Liver (tissue), 9 donors: ENCODE data around the gene TOP2A. TPM values are rescaled to one million over a fixed set of nuclear protein-coding genes. Genes with fewer than 3 reads are reported as not detected.

Experiments used
- DNase-seq: peaks from one replicate; pipeline ENCODE4 v3.0.0-alpha.2; 2017; ENCODE audit warnings: low spot score
- H3K27ac ChIP-seq, 2 donors: one replicate each; pipeline ENCODE4 v1.7.0; 2013; ENCODE audit warnings: inconsistent platforms in 2 of 2, low read length in 2 of 2, control low read depth in 1 of 2, low read depth in 1 of 2, mild to moderate bottlenecking in 1 of 2
- H3K27me3 ChIP-seq, 4 donors: one replicate each; pipeline versions ENCODE4 v1.6.1 to v1.7.0; 2013; ENCODE audit warnings: low read length in 3 of 4, inconsistent platforms in 1 of 4, mild to moderate bottlenecking in 1 of 4, moderate library complexity in 1 of 4; ENCODE audit not compliant: control insufficient read depth in 4 of 4, insufficient read depth in 4 of 4
- H3K36me3 ChIP-seq, 4 donors: one replicate each; pipeline versions ENCODE4 v1.6.1 to v1.7.0; 2013; ENCODE audit warnings: low read length in 3 of 4, mild to moderate bottlenecking in 3 of 4, low read depth in 1 of 4, moderate library complexity in 1 of 4; ENCODE audit not compliant: control insufficient read depth in 4 of 4, insufficient read depth in 3 of 4
- H3K4me1 ChIP-seq, 4 donors: one replicate each; pipeline versions ENCODE4 v1.6.1 to v1.7.0; 2013; ENCODE audit warnings: low read length in 3 of 4, mild to moderate bottlenecking in 3 of 4, moderate library complexity in 1 of 4; ENCODE audit not compliant: control insufficient read depth in 4 of 4, insufficient read depth in 4 of 4
- H3K4me3 ChIP-seq, 3 donors: one replicate each; pipeline versions ENCODE4 v1.6.1 to v1.7.0; 2013; ENCODE audit warnings: low read length in 3 of 3, control low read depth in 1 of 3, low read depth in 1 of 3, mild to moderate bottlenecking in 1 of 3
- H3K9ac ChIP-seq, 2 donors: one replicate each; pipeline ENCODE4 v1.7.0; 2013; ENCODE audit warnings: low read length in 2 of 2, mild to moderate bottlenecking in 2 of 2, moderate library complexity in 2 of 2, control low read depth in 1 of 2, low read depth in 1 of 2
- H3K9me3 ChIP-seq, 4 donors: one replicate each; pipeline versions ENCODE4 v1.6.1 to v1.7.0; 2013; ENCODE audit warnings: low read length in 3 of 4; ENCODE audit not compliant: control insufficient read depth in 4 of 4
- ATF3 ChIP-seq: IDR thresholded peaks from 2 replicates; pipeline ENCODE4 v1.6.1; 2016; ENCODE audit warnings: antibody characterized with exemption
- CTCF ChIP-seq: fragments of 150-350 bp; IDR thresholded peaks from 2 replicates; pipeline ENCODE4 v1.5.1; 2017; ENCODE audit warnings: improper control_type of control experiment, low read depth, low read length; ENCODE audit not compliant: missing input control
- EGR1 ChIP-seq, 2 donors: IDR thresholded peaks; 2 replicates each; pipeline ENCODE4 v1.6.1; 2016 to 2018; ENCODE audit warnings: antibody characterized with exemption in 2 of 2, low read depth in 2 of 2
- FOXA1 ChIP-seq: IDR thresholded peaks from 2 replicates; pipeline ENCODE4 v1.6.1; 2016; ENCODE audit warnings: antibody characterized with exemption
- GABPA ChIP-seq, 2 donors: IDR thresholded peaks in 1 of 2; conservative IDR thresholded peaks in 1 of 2; 2 replicates each; pipeline ENCODE4 v1.6.1; 2016; ENCODE audit warnings: antibody characterized with exemption in 2 of 2, mild to moderate bottlenecking in 1 of 2, moderate library complexity in 1 of 2
- HNF4A ChIP-seq, 2 donors: conservative IDR thresholded peaks; 2 replicates each; pipeline ENCODE4 v1.6.1; 2016; ENCODE audit warnings: antibody characterized with exemption in 2 of 2, mild to moderate bottlenecking in 2 of 2
- HNF4G ChIP-seq: IDR thresholded peaks from 2 replicates; pipeline ENCODE4 v1.6.1; 2016; ENCODE audit warnings: antibody characterized with exemption
- JUND ChIP-seq, 2 donors: IDR thresholded peaks; 2 replicates each; pipeline ENCODE4 v1.6.1; 2016; ENCODE audit warnings: antibody characterized with exemption in 2 of 2
- MAX ChIP-seq: IDR thresholded peaks from 2 replicates; pipeline ENCODE4 v1.6.1; 2016; ENCODE audit warnings: antibody characterized with exemption
- NR2F2 ChIP-seq: IDR thresholded peaks from 2 replicates; pipeline ENCODE4 v1.6.1; 2016; ENCODE audit warnings: antibody characterized with exemption
- RAD21 ChIP-seq, 2 donors: IDR thresholded peaks; 2 replicates each; pipeline ENCODE4 v1.6.1; 2016; ENCODE audit warnings: antibody characterized with exemption in 2 of 2, mild to moderate bottlenecking in 2 of 2
- REST ChIP-seq: IDR thresholded peaks from 2 replicates; pipeline ENCODE4 v1.6.1; 2016; ENCODE audit warnings: antibody characterized with exemption, mild to moderate bottlenecking
- RXRA ChIP-seq, 2 donors: IDR thresholded peaks; 2 replicates each; pipeline ENCODE4 v1.6.1; 2017 to 2018; ENCODE audit warnings: antibody characterized with exemption in 2 of 2, mild to moderate bottlenecking in 1 of 2
- SP1 ChIP-seq: IDR thresholded peaks from 2 replicates; pipeline ENCODE4 v1.6.1; 2018; ENCODE audit warnings: antibody characterized with exemption, mild to moderate bottlenecking
- TAF1 ChIP-seq: conservative IDR thresholded peaks from 2 replicates; pipeline ENCODE4 v1.6.1; 2016; ENCODE audit warnings: antibody characterized with exemption, mild to moderate bottlenecking
- YY1 ChIP-seq: IDR thresholded peaks from 2 replicates; pipeline ENCODE4 v1.6.1; 2016; ENCODE audit warnings: antibody characterized with exemption, mild to moderate bottlenecking
- ZBTB33 ChIP-seq: IDR thresholded peaks from 2 replicates; pipeline ENCODE4 v1.6.1; 2016; ENCODE audit warnings: antibody characterized with exemption
- WGBS: extraction: QIAGEN DNeasy Blood & Tissue Kit; methylation state at CpG from one replicate; pipeline ENCODE4 v1.1.7; 2013; 5-methylcytosine and 5-hydroxymethylcytosine counted together
- polyA plus RNA-seq, 2 donors: library from polyadenylated mRNA; stranded (reverse) in 1 of 2; unstranded in 1 of 2; fragments of 200-250 nt in 1 of 2; fragments of >200 nt in 1 of 2; fragmentation: Nextera tagmentation in 1 of 2; extraction: Ambion mirVana in 1 of 2; gene quantifications; one replicate each; pipeline versions ENCODE4 v1.2.1 to v1.2.3, GENCODE V29; 2013 to 2015
- total RNA-seq, 2 donors: library from RNA; depleted of rRNA; stranded (reverse); fragments of >200 nt; gene quantifications; one replicate each; pipeline ENCODE4 v1.2.3, GENCODE V29; 2014
- donor health status: healthy.
- donor health status: healthy.
- donor health status: healthy.
- donor health status: healthy.
- donor health status: healthy.

The TOP2A gene
- total and polyA plus RNA-seq, 4 donors = 0.08 to 102 (median 3.6) TPM

- DNase-seq = no peak
- no peak overlapping the region for H3K9ac ChIP-seq
- 95% methylated on average over 2 of the region's 2 CpGs for WGBS
- H3K27me3 ChIP-seq = no peaks in the 10 kb centered on the region
- no peaks in the 10 kb centered on the region for H3K9me3 ChIP-seq
- H3K27ac ChIP-seq = no peak overlapping the region
- no peaks in the 10 kb centered on the region for H3K4me1 ChIP-seq
- H3K4me3 ChIP-seq = no peak overlapping the region
- TF ChIP-seq ZBTB33 = no peak
- TF ChIP-seq JUND (IDR thresholded peaks at IDR 0.05) = no peak
- no peak for TF ChIP-seq ATF3
- H3K36me3 ChIP-seq = no peaks in the 10 kb centered on the region
Observed at GRCh38 chr17:40372031-40372430, 45.7 kb downstream of the TOP2A start.

- Histone ChIP-seq H3K27me3 (no peaks in the 10 kb centered on the region), H3K4me3 (no peak overlapping the region), H3K27ac (no peak overlapping the region), H3K36me3 (no peaks in the 10 kb centered on the region), H3K4me1 (no peaks in the 10 kb centered on the region), H3K9me3 (no peaks in the 10 kb centered on the region), H3K9ac (no peak overlapping the region)
- DNase-seq = no peak
- WGBS = 88% methylated on average over 16 of the region's 16 CpGs
- no peak for TF ChIP-seq HNF4G
- TF ChIP-seq NR2F2 = no peak
- TF ChIP-seq RXRA (IDR thresholded peaks at IDR 0.05) = no peak
- TF ChIP-seq YY1 = no peak
- TF ChIP-seq JUND (IDR thresholded peaks at IDR 0.05) = no peak
- no peak for TF ChIP-seq ATF3
- no peak for TF ChIP-seq EGR1 (IDR thresholded peaks at IDR 0.05; ENCODE audit: low read depth in 2 of 2)
Observed at GRCh38 chr17:40371261-40371929, 46.3 kb downstream of the TOP2A start.

GRCh38 chr17:40369923-40370322, 47.8 kb downstream of the TOP2A start:
- H3K27ac ChIP-seq = no peak overlapping the region
- H3K9ac ChIP-seq = no peak overlapping the region
- no peak for DNase-seq
- no peak overlapping the region for H3K4me3 ChIP-seq
- no peaks in the 10 kb centered on the region for H3K4me1 ChIP-seq
- H3K36me3 ChIP-seq = no peaks in the 10 kb centered on the region
- H3K9me3 ChIP-seq = no peaks in the 10 kb centered on the region
- no peaks in the 10 kb centered on the region for H3K27me3 ChIP-seq
- 91% methylated on average over 7 of the region's 7 CpGs for WGBS
- no peak for TF ChIP-seq REST
- TF ChIP-seq JUND (IDR thresholded peaks at IDR 0.05) = no peak
- no peak for TF ChIP-seq SP1
- TF ChIP-seq HNF4G = no peak
- TF ChIP-seq TAF1 = no peak
- no peak for TF ChIP-seq ZBTB33
- TF ChIP-seq RAD21 (IDR thresholded peaks at IDR 0.05) = no peak
- TF ChIP-seq HNF4A (conservative IDR thresholded peaks at IDR 0.05) = no peak
- TF ChIP-seq FOXA1 = no peak
- TF ChIP-seq GABPA (IDR thresholded peaks at IDR 0.05 in 1 of 2, conservative IDR thresholded peaks at IDR 0.05 in 1 of 2) = no peak
- no peak for TF ChIP-seq NR2F2
- no peak for TF ChIP-seq MAX
- TF ChIP-seq RXRA (IDR thresholded peaks at IDR 0.05) = no peak
- no peak for TF ChIP-seq CTCF
- no peak for TF ChIP-seq EGR1 (IDR thresholded peaks at IDR 0.05; ENCODE audit: low read depth in 2 of 2)
